GM19239 (cell line): Measurements from ENCODE around the gene PTPRD.

Experiments
- DNase-seq: peaks from one replicate; pipeline ENCODE4 v3.0.0; 2011; ENCODE audit warnings: low spot score; ENCODE audit not compliant: insufficient read length
- FAIRE-seq: peaks from 2 replicates; lab custom pipeline; 2011; peaks lifted over from hg19 to GRCh38; lab: Jason Lieb, UNC

Gene PTPRD

DNA sequence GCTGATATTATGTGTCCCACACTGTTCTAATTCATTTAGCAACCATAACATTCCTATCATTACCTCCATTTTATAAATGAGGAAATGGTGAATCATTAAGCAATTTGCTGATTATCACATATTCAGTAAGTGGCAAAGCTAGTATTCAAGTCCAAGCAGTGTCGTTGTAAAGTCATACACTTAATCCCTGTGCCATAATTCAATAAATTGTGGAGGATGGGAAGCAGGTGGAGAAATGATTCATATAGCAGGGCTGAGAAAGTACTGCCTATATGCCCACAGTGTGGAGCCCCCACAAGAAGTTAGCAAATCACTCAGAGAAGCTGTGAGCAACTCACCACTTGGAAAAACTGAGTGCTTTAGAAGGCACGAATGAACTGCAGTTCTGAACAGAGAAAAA, 691.0 kb downstream of the PTPRD start:
- no peak for FAIRE-seq
- DNase-seq: no peak

DNA sequence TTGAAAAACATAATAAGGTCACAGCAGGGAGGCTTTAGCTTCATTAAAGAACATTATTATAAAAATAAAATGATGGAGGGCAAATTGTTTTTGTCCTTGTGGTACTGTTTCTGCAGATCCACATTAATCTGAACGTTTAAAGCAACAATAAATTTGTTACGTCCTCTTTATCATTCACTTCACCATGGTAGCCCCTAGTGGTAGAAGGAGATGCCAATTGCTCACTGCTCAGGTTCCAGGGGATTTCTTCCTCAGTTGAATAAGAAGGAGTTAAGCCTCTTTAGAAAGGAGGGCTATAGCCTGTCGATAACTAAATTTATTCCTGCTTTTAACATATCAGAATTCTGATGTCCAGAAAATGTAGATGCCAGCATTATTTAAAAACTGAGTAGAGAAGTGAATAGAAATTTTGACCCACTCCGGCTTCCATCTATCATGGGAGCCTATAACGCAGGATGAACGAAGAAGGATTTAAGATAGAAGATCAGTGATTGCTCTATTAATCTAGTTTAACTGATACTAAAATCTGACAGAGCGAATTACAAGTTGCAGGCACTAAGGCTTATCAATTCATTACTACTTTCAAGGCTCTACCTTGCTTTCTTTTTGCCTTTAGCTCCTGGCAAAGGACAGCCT, 692.3 kb downstream of the PTPRD start:
- no peak for DNase-seq
- no peak for FAIRE-seq

DNA sequence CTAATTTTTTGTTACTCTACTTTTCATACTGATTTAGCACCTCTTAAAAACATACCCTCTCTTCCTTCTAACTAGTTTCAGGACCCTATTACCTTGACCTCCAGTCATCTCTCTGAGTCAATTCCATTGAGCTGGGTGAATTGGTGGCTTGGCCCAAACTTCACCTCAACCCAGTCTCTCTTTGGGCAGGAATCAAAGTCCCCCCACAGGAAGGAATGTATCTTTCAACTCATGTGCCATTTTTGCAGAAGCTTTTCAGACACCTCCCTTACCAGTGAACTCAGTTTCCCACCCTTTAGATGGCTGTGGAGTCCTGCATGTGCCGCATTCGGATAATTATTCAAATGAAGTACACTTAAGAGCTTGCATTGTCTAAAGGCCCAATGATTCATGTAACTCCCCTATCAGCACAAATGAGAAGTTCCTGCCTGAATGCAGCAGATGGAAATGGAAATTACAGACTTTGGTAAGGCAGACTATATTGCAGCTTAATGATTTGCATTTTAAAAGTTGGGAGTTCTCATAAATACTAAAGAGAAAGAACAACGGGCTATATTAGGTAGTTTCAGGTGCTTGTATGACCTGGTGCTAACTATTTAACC, 693.5 kb downstream of the PTPRD start:
- no peak for DNase-seq
- no peak for FAIRE-seq

DNA sequence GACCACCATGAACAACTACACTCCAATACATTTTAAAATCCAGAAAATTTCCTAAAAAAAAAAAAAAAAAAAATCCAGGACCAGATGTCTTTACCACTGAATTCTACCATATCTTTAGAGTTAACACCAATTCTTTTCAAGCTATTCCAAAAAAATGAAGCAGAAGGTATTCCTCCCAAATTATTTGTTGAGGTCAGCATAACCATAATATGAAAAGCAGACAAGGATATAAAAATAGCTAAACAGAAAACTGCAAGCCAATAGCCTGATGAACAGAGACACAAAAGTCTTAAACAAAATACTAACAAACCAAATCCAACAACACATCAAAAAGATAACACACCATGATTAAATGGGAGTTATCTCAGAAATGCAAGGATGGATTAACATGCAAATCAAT, 695.4 kb downstream of the PTPRD start:
- DNase-seq (no peak), FAIRE-seq (no peak)

DNA sequence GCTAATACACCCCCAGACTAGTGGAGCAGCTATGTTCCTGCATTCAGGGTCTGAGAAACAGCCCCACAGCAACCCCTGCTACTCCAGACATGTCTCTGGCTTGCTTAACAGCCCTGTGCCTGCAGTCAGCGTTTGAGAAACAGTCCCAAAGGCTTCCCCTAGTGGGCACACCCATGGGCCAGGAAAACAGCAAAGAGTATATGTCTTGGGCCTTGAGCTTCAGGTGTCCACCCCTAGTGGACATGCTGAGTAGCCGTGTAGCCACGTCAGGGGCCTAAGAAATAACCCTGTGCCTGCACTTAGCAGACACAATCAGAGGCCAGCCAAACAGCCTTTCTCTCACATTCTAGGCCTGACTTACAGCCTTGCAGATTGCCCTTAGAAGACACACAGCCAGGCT, 698.6 kb downstream of the PTPRD start:
- no peak for FAIRE-seq
- DNase-seq: no peak

DNA sequence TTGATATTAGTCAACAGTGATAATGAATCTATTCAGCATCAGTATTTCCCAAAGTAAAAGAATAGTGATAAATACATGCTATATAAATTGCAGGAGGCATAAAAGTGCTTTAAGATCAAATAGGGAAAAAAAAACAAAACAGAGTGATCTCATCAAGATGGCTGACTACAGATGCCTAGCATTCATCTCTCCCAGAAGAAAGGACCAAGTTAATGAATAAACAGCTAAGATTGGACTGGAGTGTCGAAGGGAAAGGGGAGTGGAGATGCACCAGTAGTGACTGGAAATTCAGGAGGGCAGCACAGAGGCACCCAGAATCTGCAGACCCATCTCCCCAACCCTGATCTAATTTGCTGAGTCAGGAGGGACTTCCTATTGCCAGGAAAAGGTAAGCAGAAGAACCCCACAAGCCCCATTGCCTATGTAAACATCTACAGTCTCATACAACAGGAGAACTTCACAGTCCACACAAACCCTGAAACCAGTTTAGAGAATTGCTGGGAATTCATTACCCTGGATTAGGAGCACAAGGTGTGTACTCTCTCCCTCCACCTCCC, 699.4 kb downstream of the PTPRD start:
- DNase-seq (no peak), FAIRE-seq (no peak)

DNA sequence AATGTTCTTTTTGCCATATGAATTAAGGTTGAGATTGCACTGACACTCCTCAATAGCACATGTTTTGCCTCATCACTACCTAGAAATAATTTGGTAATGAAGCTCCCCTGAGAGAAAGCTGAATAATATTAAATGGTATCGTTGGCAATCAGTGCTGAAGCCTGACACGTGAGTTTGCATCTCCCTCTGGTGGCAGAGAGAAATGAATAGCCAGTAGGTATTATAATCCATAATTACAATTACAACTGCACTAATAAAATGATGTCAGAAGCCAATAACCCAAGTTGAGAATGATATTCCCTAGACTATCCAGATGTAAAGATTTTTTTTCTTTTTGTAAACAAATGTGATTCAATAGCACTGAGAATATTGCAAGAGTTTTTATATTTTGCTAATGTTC, 700.3 kb downstream of the PTPRD start:
- DNase-seq (no peak), FAIRE-seq (no peak)

DNA sequence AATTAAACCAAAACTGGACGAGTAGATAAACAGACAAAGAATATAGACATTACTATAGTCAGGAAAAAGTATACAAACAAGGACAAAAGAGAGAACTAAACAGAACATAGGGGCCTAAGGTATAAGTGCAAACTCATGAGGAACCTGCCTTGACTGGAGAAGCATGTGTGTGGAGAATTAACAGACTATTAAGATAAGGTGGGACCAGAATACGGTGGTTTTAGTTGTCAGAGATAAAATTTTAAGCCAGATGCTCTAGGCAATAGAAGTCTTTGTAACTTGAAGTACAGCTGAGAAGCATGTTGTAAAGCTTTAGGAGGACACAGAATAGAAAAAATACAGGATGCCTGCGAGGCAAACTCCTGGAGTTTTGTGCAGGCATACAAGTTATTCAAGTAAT, 707.1 kb downstream of the PTPRD start:
- DNase-seq (no peak), FAIRE-seq (no peak)

DNA sequence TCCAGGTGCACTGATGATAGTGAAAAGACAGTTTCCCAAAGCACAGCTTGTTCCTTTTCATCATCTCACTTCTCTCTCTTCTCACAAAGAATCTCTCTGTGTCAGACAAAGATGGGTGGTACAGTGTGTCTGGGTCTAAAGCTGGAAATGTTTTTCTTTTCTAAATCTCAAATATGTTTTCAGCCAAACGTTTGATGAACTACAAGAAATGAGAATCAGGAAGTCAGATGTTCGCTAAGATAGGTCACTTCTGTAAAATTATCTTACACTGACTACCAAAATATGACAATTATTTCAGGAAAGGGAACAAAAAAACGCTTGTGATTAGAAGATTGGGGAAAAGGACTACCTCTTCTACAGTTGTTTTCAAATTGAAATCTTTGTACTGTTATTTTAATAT, 708.8 kb downstream of the PTPRD start:
- FAIRE-seq: no peak

DNA sequence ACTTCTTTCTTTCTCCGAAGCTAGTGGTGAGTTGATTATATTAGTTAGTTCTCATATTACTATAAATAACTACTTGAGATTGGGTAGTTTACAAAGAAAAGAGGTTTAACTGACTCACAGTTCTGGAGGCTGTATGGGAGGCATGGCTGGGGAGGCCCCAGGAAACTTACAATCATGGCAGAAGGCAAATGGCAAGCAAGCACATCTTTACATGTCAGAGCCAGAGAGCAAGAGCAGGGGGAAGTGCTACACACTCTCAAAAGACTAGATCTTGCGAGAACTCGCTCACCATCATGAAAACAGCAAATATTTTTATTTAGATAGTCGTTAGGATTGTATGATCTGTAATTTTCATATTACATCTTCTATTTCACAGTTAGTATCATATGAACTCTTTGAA, 711.2 kb downstream of the PTPRD start:
- DNase-seq: no peak
- no peak for FAIRE-seq

More for the DNA sequence above, 708.8 kb downstream of the PTPRD start:
- DNase-seq: no peak

DNA sequence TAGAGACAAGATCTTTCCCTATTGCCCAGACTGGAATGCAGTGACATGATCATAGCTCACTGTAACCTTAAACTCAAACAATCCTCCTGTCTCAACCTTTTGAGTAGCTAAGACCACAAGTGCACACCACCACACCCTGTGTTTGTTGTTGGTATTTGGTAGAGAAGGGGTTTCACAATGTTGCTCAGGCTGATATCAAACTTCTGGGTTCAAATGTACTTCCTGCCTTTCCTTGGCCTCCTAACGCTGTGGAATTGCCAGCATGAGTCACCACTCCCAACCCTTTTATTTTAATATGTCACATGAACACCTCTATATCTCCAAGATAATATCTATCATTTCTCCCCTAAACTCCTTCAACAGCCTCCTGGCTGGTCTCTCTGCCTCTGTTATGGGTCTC, 719.0 kb downstream of the PTPRD start:
- FAIRE-seq (no peak), DNase-seq (no peak)

DNA sequence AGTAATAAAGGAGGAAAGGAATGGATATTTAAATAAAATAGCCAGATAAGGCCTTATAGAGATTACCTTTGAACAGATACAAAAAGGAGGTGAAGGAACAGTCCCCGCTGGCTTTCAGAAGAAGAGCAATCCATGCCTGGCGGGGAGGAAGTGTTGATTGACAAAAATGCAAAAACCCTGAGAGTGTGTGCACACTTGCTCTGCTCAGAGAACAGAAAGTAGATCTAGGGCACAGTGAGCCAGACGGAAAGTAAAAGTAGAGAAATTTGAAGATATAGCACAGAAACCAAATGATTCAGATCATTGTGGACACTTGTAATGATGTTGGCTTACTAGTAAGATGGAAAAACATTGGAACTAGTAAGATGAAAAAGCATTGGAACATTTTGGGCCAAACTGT, 720.6 kb downstream of the PTPRD start:
- no peak for DNase-seq
- no peak for FAIRE-seq

DNA sequence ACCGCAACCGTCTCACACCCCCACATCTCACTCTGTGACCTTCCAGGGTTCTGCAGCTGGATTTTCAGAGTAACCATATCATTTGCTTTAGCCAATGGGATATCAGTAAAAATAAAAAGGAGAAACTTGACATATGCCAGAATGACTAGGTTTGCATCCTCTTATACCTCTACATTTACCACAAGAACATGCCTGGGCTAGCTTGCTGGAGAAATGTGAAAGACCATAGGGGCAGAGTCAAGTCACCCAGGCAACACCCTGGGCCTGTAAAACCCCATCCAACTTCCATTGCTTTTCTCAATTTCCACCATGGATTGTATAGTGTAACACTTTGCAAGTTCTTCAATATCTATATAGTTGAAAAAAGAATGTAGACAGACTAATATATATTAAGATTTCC, 731.1 kb downstream of the PTPRD start:
- FAIRE-seq: no peak
- no peak for DNase-seq

DNA sequence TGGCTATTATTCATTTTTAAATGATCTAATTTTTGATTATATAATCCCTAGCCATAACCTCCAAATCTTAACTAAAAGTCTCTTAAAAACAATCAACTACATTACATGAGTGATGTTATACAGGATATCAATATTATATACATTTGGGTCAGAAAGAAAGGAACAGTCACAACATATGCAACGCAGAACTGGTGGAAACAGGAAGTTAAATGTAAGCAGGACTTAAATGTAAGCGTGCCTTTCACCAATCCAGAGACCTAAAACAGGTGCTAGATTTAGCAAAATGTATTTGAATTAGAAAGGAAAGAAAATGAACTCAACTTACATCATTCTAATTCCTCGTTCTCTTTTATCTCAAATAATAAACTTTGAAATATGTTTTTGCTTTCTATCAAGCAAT, 738.5 kb downstream of the PTPRD start:
- FAIRE-seq (no peak), DNase-seq (no peak)

DNA sequence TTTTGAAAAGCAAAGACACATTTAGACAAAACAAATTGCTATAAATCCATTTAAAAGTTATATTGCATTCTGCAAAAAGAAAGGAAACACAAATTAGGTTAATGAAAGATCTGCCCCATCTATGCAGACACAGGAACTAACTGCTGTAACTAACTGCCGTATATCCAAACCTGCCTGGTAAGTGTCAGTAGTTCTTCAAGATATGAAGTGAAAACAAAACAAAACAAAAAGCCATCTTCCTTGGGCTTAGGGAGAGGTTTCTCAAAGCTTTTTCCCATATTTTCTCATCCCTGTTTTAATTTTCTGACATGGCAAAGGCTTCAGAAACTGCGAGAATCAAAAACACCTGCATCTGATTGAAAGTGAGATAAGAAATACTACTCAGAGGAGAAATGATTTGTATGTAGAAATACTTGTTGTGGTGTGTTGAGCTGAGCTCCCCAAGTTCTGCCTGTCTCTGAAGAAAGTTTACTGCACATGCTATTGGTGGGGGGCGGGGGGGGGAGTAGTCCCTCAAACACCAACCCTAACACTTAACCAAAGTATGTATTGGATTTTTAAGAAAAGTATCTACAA, 750.5 kb downstream of the PTPRD start:
- no peak for FAIRE-seq
- no peak for DNase-seq

DNA sequence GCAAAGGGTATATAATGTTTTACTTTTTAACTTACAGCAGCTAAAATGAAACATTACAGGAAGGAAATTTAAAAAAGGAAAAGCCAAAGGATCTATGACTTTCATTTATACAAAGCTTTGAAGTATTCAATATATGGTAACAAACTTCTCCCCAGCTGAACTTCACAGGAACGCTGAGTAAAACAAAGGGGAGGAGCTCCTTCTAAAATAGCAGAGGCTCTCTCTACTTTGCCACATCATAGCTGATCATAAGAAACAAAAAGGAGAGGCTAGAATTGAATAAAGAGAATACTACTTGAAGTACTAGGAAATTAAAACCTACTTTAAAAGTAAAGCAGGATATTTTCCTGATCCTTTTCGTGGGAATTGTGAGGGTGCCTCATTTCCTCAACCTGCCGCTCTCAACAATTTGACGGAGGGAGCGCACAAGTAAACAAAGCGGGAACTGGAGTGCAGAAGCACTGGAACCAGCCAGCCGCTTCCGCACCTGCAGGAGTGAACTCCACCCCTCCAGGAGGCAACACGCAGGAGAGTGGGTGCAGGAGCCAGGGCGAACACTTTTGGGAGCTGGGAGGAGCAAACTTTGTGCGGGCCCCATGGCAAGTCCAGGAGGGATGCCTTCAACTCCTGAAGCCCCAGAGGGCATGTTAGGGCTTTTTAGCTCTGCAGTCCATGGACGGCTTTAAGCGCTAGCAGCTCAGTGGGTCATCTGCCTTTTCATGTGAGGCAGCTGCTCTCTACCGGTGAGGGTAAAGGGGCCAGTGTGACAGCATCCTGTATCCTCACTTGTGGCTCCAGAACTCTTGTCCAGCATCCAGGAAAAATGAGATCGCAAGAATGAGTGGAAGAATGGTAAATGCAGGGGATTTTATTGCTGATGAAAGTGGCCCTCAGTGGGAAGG, 757.4 kb downstream of the PTPRD start:
- DNase-seq: no peak
- FAIRE-seq: no peak

DNA sequence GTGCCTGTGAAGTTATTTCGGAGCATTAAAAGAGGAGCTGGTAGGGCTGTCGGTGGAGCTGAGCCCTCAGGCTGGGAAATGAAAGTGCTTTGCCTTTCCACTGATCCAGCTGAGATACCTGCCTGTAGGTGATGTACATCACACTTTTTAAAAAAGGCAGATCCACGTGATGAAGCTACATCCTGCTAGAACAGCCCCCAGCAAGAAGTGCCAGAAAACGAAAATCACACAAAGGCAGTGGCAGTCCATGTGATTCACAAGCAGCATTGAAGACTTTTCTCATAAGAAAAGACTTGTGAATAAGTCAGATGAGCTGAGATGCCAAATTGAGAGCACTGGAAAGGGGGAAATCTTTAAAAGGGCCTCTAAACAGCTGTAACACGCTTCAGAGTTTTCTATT, 765.1 kb downstream of the PTPRD start:
- no peak for FAIRE-seq
- DNase-seq: no peak

DNA sequence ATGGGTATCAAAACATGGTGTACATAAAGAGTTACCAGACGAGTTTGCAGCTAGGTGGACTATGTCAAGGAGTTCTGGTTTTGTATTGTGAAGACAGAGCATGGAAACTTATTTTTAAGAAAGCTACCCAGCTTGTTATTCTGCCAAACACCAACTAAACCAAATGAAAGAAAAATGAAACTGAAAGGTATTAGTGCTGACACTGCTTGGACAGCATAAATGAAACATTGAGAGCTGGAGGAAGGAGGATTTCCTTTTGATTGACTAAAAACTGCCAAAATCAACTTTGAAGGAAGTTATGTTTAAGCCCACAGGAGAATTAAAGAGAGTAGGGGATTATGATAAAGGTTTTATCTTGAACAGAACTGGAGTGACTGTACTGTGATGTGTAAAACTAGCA, 766.2 kb downstream of the PTPRD start:
- FAIRE-seq (peak; percentile 8), DNase-seq (no peak)

DNA sequence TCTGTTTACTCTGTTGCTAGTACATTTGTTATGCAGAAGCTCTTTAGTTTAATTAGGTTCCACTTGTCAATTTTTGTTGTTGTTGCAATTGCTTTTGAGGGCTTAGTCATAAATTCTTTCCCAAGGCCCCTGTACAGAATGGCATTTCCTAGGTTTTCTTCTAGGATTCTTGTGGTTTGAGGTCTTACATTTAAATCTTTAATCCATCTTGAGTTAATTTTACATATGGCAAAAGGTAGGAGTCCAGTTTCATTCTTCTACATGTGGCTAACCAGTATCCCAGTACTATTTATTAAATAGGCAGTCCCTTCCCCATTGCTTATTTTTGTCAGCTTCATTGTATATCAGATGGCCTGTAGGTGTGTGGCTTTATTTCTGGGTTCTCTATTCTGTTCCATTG, 792.4 kb downstream of the PTPRD start:
- no peak for DNase-seq

DNA sequence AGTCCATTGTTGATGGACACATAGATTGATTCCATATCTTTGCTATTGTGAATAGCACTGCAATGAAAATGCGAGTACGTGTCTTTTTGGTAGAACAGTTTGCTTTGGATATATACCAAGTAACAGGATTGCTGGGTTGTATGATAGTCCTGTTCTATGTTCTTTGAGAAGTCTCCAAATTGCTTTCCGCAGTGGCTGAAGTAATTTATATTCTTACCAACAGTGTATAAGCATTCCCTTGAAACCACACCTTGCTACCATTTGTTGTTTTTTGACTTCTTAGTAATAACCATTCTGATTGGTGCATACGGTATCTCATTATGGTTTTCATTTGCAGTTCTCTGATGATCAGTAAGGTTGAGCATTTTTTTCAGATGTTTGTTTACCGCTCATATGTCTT, 792.9 kb downstream of the PTPRD start:
- DNase-seq (no peak), FAIRE-seq (no peak)

More for the DNA sequence above, 792.4 kb downstream of the PTPRD start:
- no peak for FAIRE-seq

DNA sequence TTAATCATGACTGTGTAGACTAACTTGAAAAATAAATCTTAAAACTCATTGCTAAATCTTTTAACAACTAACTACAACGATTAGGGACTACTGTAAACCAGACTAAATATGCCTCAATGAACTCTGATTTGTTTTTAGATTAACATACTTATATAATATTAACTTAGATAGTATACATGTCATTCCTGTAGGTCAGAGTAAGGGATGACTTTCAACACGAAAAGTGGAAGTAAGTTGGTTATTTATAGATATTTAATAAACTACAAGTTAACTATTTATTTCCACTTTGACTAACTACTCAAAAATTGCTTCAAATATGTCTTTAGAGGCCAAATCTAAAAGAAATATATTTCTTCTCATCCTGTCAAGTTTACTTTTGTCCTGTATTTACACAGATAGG, 795.6 kb downstream of the PTPRD start:
- DNase-seq: no peak
- no peak for FAIRE-seq
